Stimulated activated naive B cell treated with anti-CD40 and anti-IgM and Interleukin-4, amounts not matched to agents 10 μg/mL and 1 μg/mL and 100 μg/mL, for 72 hours (primary cell): ENCODE data around the gene MEIOSIN.
A peak's percentile ranks its signal among the peaks of the same experiment; 100 is the strongest.
"Not testable (repeated sequence)": the region's sequence is repeated elsewhere in the genome, so short reads cannot be mapped to it uniquely, and the experiment has no call there.

Source experiments
- ATAC-seq, 2 donors: fragments of 150-1000 bp; cut with Tn5 transposase; replicated peaks; 2 replicates each; pipeline ENCODE4 v1.10.0; 2021; ENCODE audit warnings: moderate library complexity in 1 of 2
- DNase-seq: peaks from one replicate; pipeline ENCODE4 v3.0.0; 2021
- H3K27ac Mint-ChIP-seq: one replicate; pipeline ENCODE4 v1.8.0; 2022; ENCODE audit warnings: mild to moderate bottlenecking, mixed read lengths
- H3K27me3 Mint-ChIP-seq, 2 donors: one replicate each; pipeline ENCODE4 v1.8.0; 2022; ENCODE audit warnings: mixed read lengths in 2 of 2
- H3K36me3 Mint-ChIP-seq, 2 donors: one replicate each; pipeline ENCODE4 v1.8.0; 2022; ENCODE audit warnings: mixed read lengths in 2 of 2, mild to moderate bottlenecking in 1 of 2
- H3K4me1 Mint-ChIP-seq, 2 donors: one replicate each; pipeline ENCODE4 v1.8.0; 2022; ENCODE audit warnings: mixed read lengths in 2 of 2, mild to moderate bottlenecking in 1 of 2
- H3K4me3 Mint-ChIP-seq, 2 donors: one replicate each; pipeline ENCODE4 v1.8.0; 2022; ENCODE audit warnings: mild to moderate bottlenecking in 2 of 2, mixed read lengths in 2 of 2, moderate library complexity in 1 of 2
- H3K9me3 Mint-ChIP-seq, 2 donors: one replicate each; pipeline ENCODE4 v1.8.0; 2022; ENCODE audit warnings: mixed read lengths in 2 of 2, mild to moderate bottlenecking in 1 of 2

Gene MEIOSIN

GRCh38 chr19:45785781-45786532, 52.7 kb downstream of the MEIOSIN start:
- DNase-seq, result no peak
- peaks cover 52 to 57% of the 10 kb centered on the region in 2 donors for H3K36me3 Mint-ChIP-seq
- no peak for ATAC-seq
- H3K9me3 Mint-ChIP-seq, result no peaks in the 10 kb centered on the region
- peaks cover 0 to 4% of the 10 kb centered on the region in 2 donors for H3K27me3 Mint-ChIP-seq
- peaks cover 12 to 21% of the 10 kb centered on the region in 2 donors for H3K4me1 Mint-ChIP-seq
- no peak overlapping the region for H3K4me3 Mint-ChIP-seq
- H3K27ac Mint-ChIP-seq, result no peak overlapping the region

DNA sequence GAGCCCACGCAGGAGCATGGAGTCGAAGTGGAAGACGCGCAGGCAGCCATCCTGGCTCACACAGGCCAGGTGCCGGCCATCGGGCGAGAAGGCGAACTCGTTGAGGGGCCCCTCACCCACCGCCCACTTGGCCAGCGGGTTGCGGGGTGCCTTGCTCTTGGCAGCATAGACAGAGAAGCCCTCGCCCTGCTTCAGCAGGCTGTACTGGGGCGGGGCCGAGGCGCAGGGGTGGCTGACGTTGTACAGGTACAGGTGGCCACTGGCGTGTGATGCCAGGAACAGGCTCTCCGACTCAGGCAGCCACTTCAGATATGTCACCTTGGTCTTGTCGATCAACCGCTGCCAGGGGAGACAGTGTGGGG, 53.3 kb downstream of the MEIOSIN start:
- Mint-ChIP-seq H3K4me1 (peaks cover 15 to 24% of the 10 kb centered on the region in 2 donors), H3K36me3 (peaks cover 52 to 57% of the 10 kb centered on the region in 2 donors), H3K27ac (no peak overlapping the region), H3K27me3 (no peaks in the 10 kb centered on the region), H3K4me3 (no peak overlapping the region), H3K9me3 (no peaks in the 10 kb centered on the region)
- no peak for DNase-seq
- ATAC-seq, result no peak

DNA sequence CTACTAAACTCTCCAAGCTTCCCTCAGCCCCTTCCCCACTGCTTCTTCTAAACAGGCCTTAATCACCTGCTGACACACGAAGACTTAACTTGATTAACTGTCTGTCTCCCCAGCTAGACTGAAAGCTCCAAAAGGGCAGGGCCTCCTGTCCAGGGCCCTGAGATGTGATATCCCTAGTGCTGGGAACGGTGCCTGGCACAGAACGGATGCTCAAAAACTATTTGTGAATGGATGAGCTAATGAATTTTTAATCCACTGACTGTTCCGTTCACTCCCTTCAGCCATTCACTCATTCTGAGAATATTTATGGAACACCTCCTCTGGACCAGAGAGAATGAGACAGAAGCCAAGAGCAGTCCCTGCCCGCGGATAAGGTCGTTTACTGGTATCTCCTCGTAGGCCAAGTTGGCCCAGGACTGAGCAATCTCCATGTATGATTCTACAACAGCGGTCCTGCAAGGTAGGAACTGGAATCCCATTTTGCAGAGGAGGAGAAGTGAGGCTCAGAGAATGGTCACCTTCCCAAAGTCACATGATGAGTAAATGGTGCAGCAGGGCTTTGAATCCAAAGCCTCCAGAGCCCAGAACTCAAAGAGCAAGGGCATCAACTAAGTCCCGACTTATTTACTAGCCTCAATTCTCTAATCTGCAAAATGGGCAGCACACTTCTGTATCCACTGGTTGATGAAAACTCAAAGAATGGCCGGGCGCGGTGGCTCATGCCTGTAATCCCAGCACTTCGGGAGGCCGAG, 56.0 kb downstream of the MEIOSIN start:
- no peak overlapping the region for H3K27ac Mint-ChIP-seq
- H3K9me3 Mint-ChIP-seq, result no peaks in the 10 kb centered on the region
- no peak overlapping the region for H3K4me3 Mint-ChIP-seq
- ATAC-seq, result no peak
- no peak for DNase-seq
- H3K36me3 Mint-ChIP-seq, result peaks cover 42 to 49% of the 10 kb centered on the region in 2 donors
- peaks cover 29 to 45% of the 10 kb centered on the region in 2 donors for H3K4me1 Mint-ChIP-seq
- no peaks in the 10 kb centered on the region for H3K27me3 Mint-ChIP-seq

DNA sequence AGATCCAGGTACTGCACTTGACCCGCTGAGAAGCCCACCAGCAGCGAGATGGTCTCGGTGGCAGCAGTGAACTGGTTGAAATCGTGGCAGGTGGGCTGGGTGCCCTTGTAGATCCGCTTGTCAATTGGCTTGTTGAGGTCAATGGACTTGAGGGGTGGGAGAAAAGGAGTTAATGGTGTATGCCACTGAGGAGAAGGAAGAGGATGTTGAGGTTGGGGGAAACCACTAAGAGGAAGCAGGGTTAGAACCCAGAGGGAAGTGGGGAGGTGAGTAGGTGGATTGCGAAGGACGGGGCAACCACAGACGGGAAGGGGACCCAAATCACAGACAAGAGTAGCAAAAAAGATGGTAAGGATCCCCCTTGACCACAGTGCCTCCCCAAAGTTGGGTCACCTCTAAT, 57.7 kb downstream of the MEIOSIN start:
- peak; percentile 49 for DNase-seq
- Mint-ChIP-seq H3K4me1 (peaks cover 31 to 50% of the 10 kb centered on the region in 2 donors), H3K27ac (no peak overlapping the region), H3K9me3 (no peaks in the 10 kb centered on the region), H3K4me3 (peak overlapping the region; percentile 82 to 94), H3K27me3 (peaks cover 3 to 13% of the 10 kb centered on the region in 2 donors), H3K36me3 (peaks cover 35 to 37% of the 10 kb centered on the region in 2 donors)
- ATAC-seq, result peak; percentile 53 to 62

GRCh38 chr19:45791744-45792469, 58.7 kb downstream of the MEIOSIN start:
- ATAC-seq, result peak; percentile 28 to 30
- Mint-ChIP-seq H3K27ac (peak overlapping the region; percentile 90), H3K27me3 (peaks cover 4 to 15% of the 10 kb centered on the region in 2 donors)

GRCh38 chr19:45792470-45793177, 59.4 kb downstream of the MEIOSIN start, which contains the start of gene DMWD:
TSS of gene DMWD (minus strand) at chr19:45792845. CDS start at chr19:45792756, 89 bp downstream.
- peaks cover 4 to 16% of the 10 kb centered on the region in 2 donors for H3K27me3 Mint-ChIP-seq
- H3K9me3 Mint-ChIP-seq, result no peaks in the 10 kb centered on the region
- DNase-seq, result peak; percentile 99
- H3K27ac Mint-ChIP-seq, result peak within 1 kb of the TSS; percentile 92
- ATAC-seq, result peak; percentile 85 to 92
- peaks cover 19 to 22% of the 10 kb centered on the region in 2 donors for H3K36me3 Mint-ChIP-seq
- H3K4me1 Mint-ChIP-seq, result peaks cover 31 to 51% of the 10 kb centered on the region in 2 donors
- peak within 1 kb of the TSS; percentile 82 to 94 for H3K4me3 Mint-ChIP-seq

More at GRCh38 chr19:45791744-45792469, 58.7 kb downstream of the MEIOSIN start:
- no peak for DNase-seq
- Mint-ChIP-seq H3K4me3 (peak overlapping the region; percentile 82 to 94), H3K9me3 (no peaks in the 10 kb centered on the region), H3K4me1 (peaks cover 31 to 50% of the 10 kb centered on the region in 2 donors), H3K36me3 (peaks cover 27 to 29% of the 10 kb centered on the region in 2 donors)

- H3K4me1 Mint-ChIP-seq, result peaks cover 29 to 49% of the 10 kb centered on the region in 2 donors
Measured at GRCh38 chr19:45793178-45793564, 59.9 kb downstream of the MEIOSIN start.

GRCh38 chr19:45793876-45794275, 60.6 kb downstream of the MEIOSIN start:
- peak overlapping the region; percentile 48 for H3K27ac Mint-ChIP-seq
- H3K4me3 Mint-ChIP-seq, result peak overlapping the region; percentile 17 to 51
- DNase-seq, result no peak

More at GRCh38 chr19:45793178-45793564, 59.9 kb downstream of the MEIOSIN start:
- peaks cover 4 to 21% of the 10 kb centered on the region in 2 donors for H3K27me3 Mint-ChIP-seq
- no peak for DNase-seq
- H3K27ac Mint-ChIP-seq, result peak overlapping the region; percentile 92
- peaks cover 14 to 17% of the 10 kb centered on the region in 2 donors for H3K36me3 Mint-ChIP-seq
- ATAC-seq, result no peak
- H3K4me3 Mint-ChIP-seq, result peak overlapping the region; percentile 74 to 80
- no peaks in the 10 kb centered on the region for H3K9me3 Mint-ChIP-seq

GRCh38 chr19:45794627-45795026, 61.4 kb downstream of the MEIOSIN start:
- peaks cover 34 to 54% of the 10 kb centered on the region in 2 donors for H3K4me1 Mint-ChIP-seq
- peaks cover 8 to 27% of the 10 kb centered on the region in 2 donors for H3K27me3 Mint-ChIP-seq
- H3K4me3 Mint-ChIP-seq, result no peak overlapping the region
- no peaks in the 10 kb centered on the region for H3K9me3 Mint-ChIP-seq
- H3K27ac Mint-ChIP-seq, result no peak overlapping the region
- H3K36me3 Mint-ChIP-seq, result peaks cover 0 to 3% of the 10 kb centered on the region in 2 donors
- no peak for DNase-seq
- no peak for ATAC-seq

More at GRCh38 chr19:45793876-45794275, 60.6 kb downstream of the MEIOSIN start:
- Mint-ChIP-seq H3K36me3 (peaks cover 7 to 9% of the 10 kb centered on the region in 2 donors), H3K27me3 (peaks cover 4 to 22% of the 10 kb centered on the region in 2 donors), H3K4me1 (peaks cover 30 to 49% of the 10 kb centered on the region in 2 donors), H3K9me3 (no peaks in the 10 kb centered on the region)
- no peak for ATAC-seq

- peak; percentile 92 for ATAC-seq
- Mint-ChIP-seq H3K4me3 (no peak overlapping the region), H3K27ac (no peak overlapping the region), H3K36me3 (no peaks in the 10 kb centered on the region), H3K27me3 (peaks cover 18 to 61% of the 10 kb centered on the region in 2 donors), H3K9me3 (no peaks in the 10 kb centered on the region), H3K4me1 (peaks cover 17 to 20% of the 10 kb centered on the region in 2 donors)
- no peak for DNase-seq
Measured at GRCh38 chr19:45798995-45799517, 65.8 kb downstream of the MEIOSIN start.

GRCh38 chr19:45799541-45799940, 66.3 kb downstream of the MEIOSIN start:
- H3K9me3 Mint-ChIP-seq, ATAC-seq, DNase-seq, H3K36me3 Mint-ChIP-seq, H3K27ac Mint-ChIP-seq, H3K4me3 Mint-ChIP-seq: not testable (repeated sequence)
- H3K4me1 Mint-ChIP-seq, result peaks cover 16 to 18% of the 10 kb centered on the region in 2 donors
- peaks cover 18 to 60% of the 10 kb centered on the region in 2 donors for H3K27me3 Mint-ChIP-seq

GRCh38 chr19:45800070-45800553, 66.9 kb downstream of the MEIOSIN start:
- no peak for ATAC-seq
- Mint-ChIP-seq H3K27ac (no peak overlapping the region), H3K4me1 (peaks cover 13 to 14% of the 10 kb centered on the region in 2 donors), H3K27me3 (peaks cover 18 to 54% of the 10 kb centered on the region in 2 donors), H3K9me3 (no peaks in the 10 kb centered on the region), H3K4me3 (no peak overlapping the region), H3K36me3 (no peaks in the 10 kb centered on the region)
- DNase-seq, result no peak

- H3K27me3 Mint-ChIP-seq, result peaks cover 14 to 46% of the 10 kb centered on the region in 2 donors
- DNase-seq (no peak), ATAC-seq (no peak)
- no peak overlapping the region for H3K27ac Mint-ChIP-seq
- no peaks in the 10 kb centered on the region for H3K36me3 Mint-ChIP-seq
- peaks cover 14 to 15% of the 10 kb centered on the region in 2 donors for H3K4me1 Mint-ChIP-seq
- no peaks in the 10 kb centered on the region for H3K9me3 Mint-ChIP-seq
- H3K4me3 Mint-ChIP-seq, result no peak overlapping the region
Measured at GRCh38 chr19:45801603-45802175, 68.5 kb downstream of the MEIOSIN start.
